Body of pancreas (tissue), 4 donors: ENCODE results near the gene PLCD3.

Experiments
- CTCF ChIP-seq, 7 experiments: fragments of 450-650 bp in 4 of 7; fragments of 200-600 bp in 3 of 7; sonication (generic) in 3 of 7; IDR thresholded peaks; one replicate each; pipeline ENCODE4 v1.5.1; 2016 to 2019; ENCODE audit warnings: antibody characterized with exemption in 7 of 7
- POLR2A ChIP-seq, 3 donors: fragments of 450-650 bp; IDR thresholded peaks; one replicate each; pipeline ENCODE4 v1.6.1; 2016; ENCODE audit warnings: antibody characterized with exemption in 3 of 3, mild to moderate bottlenecking in 2 of 3

- TF ChIP-seq POLR2A (IDR thresholded peaks at IDR 0.05) (no peak), CTCF (IDR thresholded peaks at IDR 0.05) (no peak)
Measured at GRCh38 chr17:45070809-45071208, 61.5 kb downstream of the PLCD3 start.
